Gastroesophageal sphincter (tissue), 4 donors: ENCODE results near the gene ACER2. TPM values are rescaled to one million over a fixed set of nuclear protein-coding genes. Genes with fewer than 3 reads are reported as not detected.
A peak's percentile ranks its signal among the peaks of the same experiment; 100 is the strongest.
"Not testable (repeated sequence)": the region's sequence is repeated elsewhere in the genome, so short reads cannot be mapped to it uniquely, and the experiment has no call there.

ENCODE experiments used
- ATAC-seq: fragments of 150-250 bp; one replicate; pipeline ENCODE4 v1.9.1; 2016; ENCODE audit warnings: mild to moderate bottlenecking, moderate library complexity
- H3K27ac ChIP-seq, 4 donors: fragments of 200-600 bp; sonication (generic) in 3 of 4; 1 replicate in 3 of 4; 2 replicates in 1 of 4; pipeline ENCODE4 v1.5.1; 2016 to 2019
- H3K27me3 ChIP-seq: fragments of 200-600 bp; sonication (generic); one replicate; pipeline ENCODE4 v1.5.1; 2019
- H3K36me3 ChIP-seq, 2 donors: fragments of 200-600 bp; sonication (generic); one replicate each; pipeline ENCODE4 v1.5.1; 2019; ENCODE audit warnings: control low read depth in 1 of 2
- H3K4me1 ChIP-seq, 3 donors: fragments of 200-600 bp; sonication (generic); 1 replicate in 2 of 3; 2 replicates in 1 of 3; pipeline ENCODE4 v1.5.1; 2016 to 2019; ENCODE audit warnings: control low read depth in 2 of 3
- H3K4me3 ChIP-seq, 2 donors: fragments of 200-600 bp; sonication (generic); one replicate each; pipeline ENCODE4 v1.5.1; 2019; ENCODE audit warnings: mild to moderate bottlenecking in 1 of 2, moderate library complexity in 1 of 2
- H3K9me3 ChIP-seq, 3 donors: fragments of 200-600 bp; sonication (generic); one replicate each; pipeline ENCODE4 v1.5.1; 2017 to 2019; ENCODE audit warnings: control low read depth in 2 of 3
- EP300 ChIP-seq: sonication (generic); formaldehyde crosslinking; IDR thresholded peaks from one replicate; pipeline ENCODE4 v1.6.1; 2017; ENCODE audit warnings: antibody characterized with exemption, mild to moderate bottlenecking
- POLR2A ChIP-seq, 2 donors: fragments of 450-650 bp; IDR thresholded peaks; one replicate each; pipeline ENCODE4 v1.6.1; 2017; ENCODE audit warnings: antibody characterized with exemption in 2 of 2, mild to moderate bottlenecking in 2 of 2, moderate library complexity in 1 of 2
- POLR2AphosphoS5 ChIP-seq: sonication (generic); formaldehyde crosslinking; IDR thresholded peaks from one replicate; pipeline ENCODE4 v1.6.1; 2017; ENCODE audit warnings: antibody characterized with exemption
- WGBS, 2 donors: methylation state at CpG; one replicate each; pipeline ENCODE4 v1.1.5; 2018; ENCODE audit warnings: low coverage in 1 of 2; 5-methylcytosine and 5-hydroxymethylcytosine counted together
- total RNA-seq, 4 donors: library from RNA; depleted of rRNA; stranded (reverse); fragments of >200 nt; gene quantifications; one replicate each; pipeline ENCODE4 v1.1.0, GENCODE V29; 2016
- TF ChIP-seq, protein P1 (sequence below), 4 experiments: fragments of 200-600 bp in 2 of 4; fragments of 450-650 bp in 2 of 4; sonication (generic) in 1 of 4; IDR thresholded peaks; one replicate each; pipeline ENCODE4 v1.5.1; 2017 to 2019; ENCODE audit warnings: antibody characterized with exemption in 4 of 4, mild to moderate bottlenecking in 2 of 4, moderate library complexity in 2 of 4

Gene ACER2
- total RNA-seq, 4 donors from 2014 or later, result 2.4 to 6.1 (median 3.2) TPM

DNA sequence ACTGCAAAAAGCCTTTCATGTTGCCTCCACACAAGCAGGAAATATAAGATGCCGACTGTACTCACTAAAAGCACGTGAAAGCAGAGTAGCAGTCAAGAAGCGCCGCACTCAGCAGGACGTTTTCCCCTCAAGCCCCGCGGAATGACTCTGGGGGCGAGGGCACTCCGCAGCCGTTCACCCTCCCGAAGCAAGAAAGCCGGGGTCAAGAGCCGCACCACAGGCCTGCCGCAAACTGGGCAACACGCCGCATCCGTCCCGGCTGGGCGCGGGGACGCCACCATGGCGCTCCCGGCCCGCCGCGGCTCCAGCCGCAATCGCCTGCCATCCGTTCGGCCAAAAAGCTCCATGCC lies 29.1 kb upstream of the ACER2 start:
- Histone ChIP-seq H3K4me1 (peaks cover 0 to 34% (median 6%) of the 10 kb centered on the region in 3 donors), H3K9me3 (no peaks in the 10 kb centered on the region), H3K27ac (peak overlapping the region; percentile 86 to 96 (median 90)), H3K36me3 (peaks cover 15 to 41% of the 10 kb centered on the region in 2 donors), H3K27me3 (no peaks in the 10 kb centered on the region), H3K4me3 (peak overlapping the region; percentile 69 to 75)
- WGBS, 2 donors, result 0% methylated on average over 4 of the region's 30 CpGs; no CpG with 5 or more reads in 1 of the 2 donors
- TF ChIP-seq EP300 (no peak), POLR2AphosphoS5 (no peak), POLR2A (IDR thresholded peaks at IDR 0.05) (no peak)
- TF ChIP-seq, protein P1, sequence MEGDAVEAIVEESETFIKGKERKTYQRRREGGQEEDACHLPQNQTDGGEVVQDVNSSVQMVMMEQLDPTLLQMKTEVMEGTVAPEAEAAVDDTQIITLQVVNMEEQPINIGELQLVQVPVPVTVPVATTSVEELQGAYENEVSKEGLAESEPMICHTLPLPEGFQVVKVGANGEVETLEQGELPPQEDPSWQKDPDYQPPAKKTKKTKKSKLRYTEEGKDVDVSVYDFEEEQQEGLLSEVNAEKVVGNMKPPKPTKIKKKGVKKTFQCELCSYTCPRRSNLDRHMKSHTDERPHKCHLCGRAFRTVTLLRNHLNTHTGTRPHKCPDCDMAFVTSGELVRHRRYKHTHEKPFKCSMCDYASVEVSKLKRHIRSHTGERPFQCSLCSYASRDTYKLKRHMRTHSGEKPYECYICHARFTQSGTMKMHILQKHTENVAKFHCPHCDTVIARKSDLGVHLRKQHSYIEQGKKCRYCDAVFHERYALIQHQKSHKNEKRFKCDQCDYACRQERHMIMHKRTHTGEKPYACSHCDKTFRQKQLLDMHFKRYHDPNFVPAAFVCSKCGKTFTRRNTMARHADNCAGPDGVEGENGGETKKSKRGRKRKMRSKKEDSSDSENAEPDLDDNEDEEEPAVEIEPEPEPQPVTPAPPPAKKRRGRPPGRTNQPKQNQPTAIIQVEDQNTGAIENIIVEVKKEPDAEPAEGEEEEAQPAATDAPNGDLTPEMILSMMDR (IDR thresholded peaks at IDR 0.05), result no peak
- peak; percentile 58 for ATAC-seq

DNA sequence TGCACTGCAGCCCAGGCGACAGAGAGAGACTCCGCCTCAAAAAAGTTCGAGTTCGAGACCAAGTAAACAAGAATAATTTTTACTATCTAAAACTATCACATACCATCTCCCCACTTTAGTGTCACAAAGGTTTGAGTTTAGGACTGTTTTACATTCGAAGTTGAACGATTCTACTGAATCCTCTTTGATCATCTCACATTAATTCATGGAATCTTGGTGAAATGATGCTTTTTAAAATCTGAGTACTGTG lies 28.1 kb upstream of the ACER2 start:
- H3K4me3 ChIP-seq, result peak overlapping the region; percentile 69 to 75
- H3K9me3 ChIP-seq, result no peaks in the 10 kb centered on the region
- no peaks in the 10 kb centered on the region for H3K27me3 ChIP-seq
- peaks cover 0 to 34% (median 6%) of the 10 kb centered on the region in 3 donors for H3K4me1 ChIP-seq
- 48 to 50% methylated on average over 6 of the region's 6 CpGs for WGBS, 2 donors
- peaks cover 15 to 30% of the 10 kb centered on the region in 2 donors for H3K36me3 ChIP-seq
- no peak for ATAC-seq
- TF ChIP-seq POLR2A (IDR thresholded peaks at IDR 0.05), result no peak
- TF ChIP-seq POLR2AphosphoS5, result no peak
- TF ChIP-seq, protein P1 (IDR thresholded peaks at IDR 0.05), result no peak
- TF ChIP-seq EP300, result no peak
- peak overlapping the region; percentile 89 to 96 (median 90) for H3K27ac ChIP-seq

DNA sequence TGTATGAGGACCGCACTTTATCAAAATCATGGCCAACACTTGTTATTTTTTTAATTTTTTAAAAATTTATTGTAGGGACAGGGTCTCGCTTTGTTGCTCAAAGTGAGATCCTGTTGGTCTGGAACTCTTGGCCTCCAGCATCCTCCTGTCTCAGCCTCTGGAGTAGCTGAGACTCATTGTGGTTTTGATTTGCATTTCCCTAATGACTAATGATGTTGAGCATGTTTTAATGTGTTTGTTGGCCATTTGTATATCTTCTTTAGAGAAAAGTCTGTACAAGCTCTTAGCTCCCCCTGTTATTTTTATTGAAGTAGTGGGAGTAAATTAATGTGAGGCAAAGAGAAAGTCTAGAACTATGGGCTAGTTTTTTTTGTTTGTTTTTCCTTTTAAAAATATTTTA lies 27.2 kb upstream of the ACER2 start:
- Histone ChIP-seq H3K36me3 (peaks cover 8 to 21% of the 10 kb centered on the region in 2 donors), H3K4me1 (peaks cover 0 to 34% (median 6%) of the 10 kb centered on the region in 3 donors), H3K9me3 (no peaks in the 10 kb centered on the region), H3K27ac (no peak overlapping the region), H3K4me3 (no peak overlapping the region), H3K27me3 (no peaks in the 10 kb centered on the region)
- 84 to 94% methylated on average over 2 of the region's 2 CpGs for WGBS, 2 donors
- TF ChIP-seq POLR2AphosphoS5, result no peak
- TF ChIP-seq EP300, result no peak
- TF ChIP-seq, protein P1 (IDR thresholded peaks at IDR 0.05), result no peak
- no peak for ATAC-seq

DNA sequence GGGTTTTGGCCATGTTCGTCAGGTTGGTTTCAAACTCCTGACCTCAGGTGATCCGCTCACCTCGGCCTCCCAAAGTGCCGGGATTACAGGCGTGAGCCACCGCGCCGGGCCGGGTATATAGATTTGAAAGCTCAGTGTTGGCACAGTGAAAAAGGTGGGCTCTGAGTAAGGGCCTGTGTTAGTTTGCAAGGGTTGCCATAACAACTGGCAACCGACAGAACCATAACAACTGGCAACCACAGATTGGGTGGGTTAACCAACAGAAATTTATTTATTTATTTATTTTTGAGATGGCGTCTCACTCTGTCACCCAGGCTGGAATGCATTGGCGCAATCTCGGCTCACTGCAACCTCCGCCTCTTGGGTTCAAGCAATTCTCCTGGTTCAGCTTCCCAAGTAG lies 23.6 kb upstream of the ACER2 start:
- not testable (repeated sequence) for ATAC-seq, H3K36me3 ChIP-seq, H3K4me1 ChIP-seq, H3K4me3 ChIP-seq, H3K27me3 ChIP-seq, H3K9me3 ChIP-seq, H3K27ac ChIP-seq
- 100% methylated on average over 4 of the region's 14 CpGs; no CpG with 5 or more reads in 1 of the 2 donors for WGBS, 2 donors

DNA sequence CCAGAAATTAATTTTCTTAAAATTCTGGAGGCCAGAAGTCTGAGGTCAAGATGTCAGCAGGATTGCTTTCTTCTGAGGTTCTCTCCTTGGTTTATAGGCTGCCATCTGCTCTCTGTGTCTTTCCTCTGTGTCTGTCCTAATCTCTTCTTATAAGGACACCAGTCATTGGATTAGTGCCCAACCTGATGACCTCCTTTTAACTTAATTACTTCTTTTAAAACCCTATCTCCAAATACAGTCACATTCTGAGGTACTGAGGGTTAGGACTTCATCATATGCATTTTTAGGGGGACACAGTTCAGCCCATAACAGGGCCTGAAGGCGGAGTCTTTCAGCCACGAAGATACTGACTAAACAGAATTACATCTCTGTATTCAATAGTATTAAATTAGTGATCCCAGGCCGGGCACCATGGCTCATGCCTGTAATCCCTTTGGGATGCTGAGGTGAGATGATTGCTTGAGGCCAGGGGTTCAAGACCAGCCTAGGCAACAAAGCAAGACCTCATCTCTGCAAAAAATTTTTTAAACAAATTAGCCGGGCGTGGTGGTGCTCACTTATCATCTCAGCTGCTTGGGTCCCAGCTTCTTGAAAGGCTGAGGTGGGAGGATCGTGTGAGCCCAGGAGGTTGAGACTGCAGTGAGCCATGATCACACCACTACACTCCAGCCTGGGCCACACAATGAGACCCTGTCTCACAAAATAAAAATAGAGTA lies 22.9 kb upstream of the ACER2 start:
- no peak for ATAC-seq
- WGBS, 2 donors, result 81 to 90% methylated on average over 3 to 6 of the region's 6 CpGs
- Histone ChIP-seq H3K9me3 (no peaks in the 10 kb centered on the region), H3K4me3 (no peak overlapping the region), H3K36me3 (no peaks in the 10 kb centered on the region), H3K27ac (no peak overlapping the region), H3K27me3 (no peaks in the 10 kb centered on the region), H3K4me1 (peaks cover 0 to 2% (median 0%) of the 10 kb centered on the region in 3 donors)
- TF ChIP-seq POLR2A (IDR thresholded peaks at IDR 0.05), result no peak
- no peak for TF ChIP-seq EP300
- TF ChIP-seq, protein P1 (IDR thresholded peaks at IDR 0.05), result no peak
- no peak for TF ChIP-seq POLR2AphosphoS5
